ENCODE results near the gene ROBO1.

Gene ROBO1

GRCh38 chr3:79030157-79030556 is 737.6 kb downstream of the ROBO1 start:
- no peak for TF ChIP-seq CTCF (conservative IDR thresholded peaks at IDR 0.05; ENCODE audit: control insufficient read depth, insufficient read depth, low read depth, low read length)

GRCh38 chr3:79028916-79029315 is 738.9 kb downstream of the ROBO1 start:
- no peak for DNase-seq (ENCODE audit: low read depth)
- no peak overlapping the region for H3K4me3 ChIP-seq (ENCODE audit: control insufficient read depth, low read depth, low read length)
- no peak for TF ChIP-seq CTCF (conservative IDR thresholded peaks at IDR 0.05; ENCODE audit: control insufficient read depth, insufficient read depth, low read depth, low read length)

More at GRCh38 chr3:79030157-79030556, 737.6 kb downstream of the ROBO1 start:
- no peak for DNase-seq (ENCODE audit: low read depth)
- no peak overlapping the region for H3K4me3 ChIP-seq (ENCODE audit: control insufficient read depth, low read depth, low read length)

GRCh38 chr3:79027593-79027992 is 740.2 kb downstream of the ROBO1 start:
- no peak for DNase-seq (ENCODE audit: low read depth)
- no peak overlapping the region for H3K4me3 ChIP-seq (ENCODE audit: control insufficient read depth, low read depth, low read length)
- no peak for TF ChIP-seq CTCF (conservative IDR thresholded peaks at IDR 0.05; ENCODE audit: control insufficient read depth, insufficient read depth, low read depth, low read length)

GRCh38 chr3:79019924-79020173 is 747.9 kb downstream of the ROBO1 start:
- TF ChIP-seq CTCF (conservative IDR thresholded peaks at IDR 0.05; ENCODE audit: control insufficient read depth, insufficient read depth, low read depth, low read length) = no peak
- no peak for DNase-seq (ENCODE audit: low read depth)
- H3K4me3 ChIP-seq (ENCODE audit: control insufficient read depth, low read depth, low read length) = no peak overlapping the region

GRCh38 chr3:79019137-79019923 is 748.5 kb downstream of the ROBO1 start:
- peak; percentile 88 for DNase-seq (ENCODE audit: low read depth)
- TF ChIP-seq CTCF (conservative IDR thresholded peaks at IDR 0.05; ENCODE audit: control insufficient read depth, insufficient read depth, low read depth, low read length) = no peak
- peak overlapping the region; percentile 75 for H3K4me3 ChIP-seq (ENCODE audit: control insufficient read depth, low read depth, low read length)

- no peak for TF ChIP-seq CTCF (conservative IDR thresholded peaks at IDR 0.05; ENCODE audit: control insufficient read depth, insufficient read depth, low read depth, low read length)
- peak; percentile 63 for DNase-seq (ENCODE audit: low read depth)
- peak overlapping the region; percentile 75 for H3K4me3 ChIP-seq (ENCODE audit: control insufficient read depth, low read depth, low read length)
Measured at GRCh38 chr3:79018671-79019136, 749.1 kb downstream of the ROBO1 start.
